SHP77 (cell line): Measurements from ENCODE around the gene NAA20.

ENCODE experiments used
- DNase-seq, 2 experiments: peaks; one replicate each; lab custom pipeline; 2025; lab: John Stamatoyannopoulos, UW

The NAA20 gene

GRCh38 chr20:20018366-20018765 is 1.2 kb downstream of the NAA20 start:
- DNase-seq: no peak

- no peak for DNase-seq
Observed at GRCh38 chr20:20019123-20019522, 2.0 kb downstream of the NAA20 start.

GRCh38 chr20:20020908-20021307 is 3.7 kb downstream of the NAA20 start:
- DNase-seq: no peak

GRCh38 chr20:20021835-20022234 is 4.7 kb downstream of the NAA20 start:
- DNase-seq: no peak

GRCh38 chr20:20022498-20022897 is 5.3 kb downstream of the NAA20 start:
- no peak for DNase-seq

- no peak for DNase-seq
Observed at GRCh38 chr20:20023395-20023794, 6.2 kb downstream of the NAA20 start.

GRCh38 chr20:20024942-20025341 is 7.8 kb downstream of the NAA20 start:
- DNase-seq: no peak

GRCh38 chr20:20027284-20027683 is 10.1 kb downstream of the NAA20 start:
- DNase-seq: no peak

- no peak for DNase-seq
Observed at GRCh38 chr20:20031790-20032189, 14.6 kb downstream of the NAA20 start.

- no peak for DNase-seq
Observed at GRCh38 chr20:20034486-20034885, 17.3 kb downstream of the NAA20 start.

- no peak for DNase-seq
Observed at GRCh38 chr20:20036756-20037155, 19.6 kb downstream of the NAA20 start.

- DNase-seq: no peak
Observed at GRCh38 chr20:20037960-20038359, 20.8 kb downstream of the NAA20 start.

GRCh38 chr20:20038586-20038985 is 21.4 kb downstream of the NAA20 start:
- DNase-seq: no peak

- no peak for DNase-seq
Observed at GRCh38 chr20:20039752-20040387, 22.7 kb downstream of the NAA20 start.

- no peak for DNase-seq
Observed at GRCh38 chr20:20051767-20052073, 34.6 kb downstream of the NAA20 start.

GRCh38 chr20:20052074-20052970 is 35.2 kb downstream of the NAA20 start, which contains the start of the genes CFAP61 and CRNKL1:
Gene CFAP61, plus strand, starts transcription at chr20:20052532. Its CDS starts 4,122 bp downstream, at chr20:20056654.
Gene CRNKL1, minus strand, starts transcription at chr20:20052466. Its CDS starts 124 bp downstream, at chr20:20052342.
- peak; percentile 97 to 99 for DNase-seq

- no peak for DNase-seq
Observed at GRCh38 chr20:20060234-20060998, 43.3 kb downstream of the NAA20 start.

- DNase-seq: no peak
Observed at GRCh38 chr20:20063941-20064702, 47.0 kb downstream of the NAA20 start.

- DNase-seq: no peak
Observed at GRCh38 chr20:20065361-20065760, 48.2 kb downstream of the NAA20 start.

- DNase-seq: peak; percentile 23 to 65
Observed at GRCh38 chr20:20070871-20071726, 53.9 kb downstream of the NAA20 start.
